Measurements from ENCODE around the gene TSPAN14.

TSPAN14 gene

GRCh38 chr10:80455461-80456349, 1.6 kb downstream of the TSPAN14 start:
- Histone ChIP-seq H3F3A (ENCODE audit: insufficient read depth, low read length) (peaks cover 11% of the 10 kb centered on the region), H3K4me1 (ENCODE audit: low read length) (peaks cover 13% of the 10 kb centered on the region), H4K20me1 (ENCODE audit: insufficient read depth, low read length) (no peaks in the 10 kb centered on the region)

GRCh38 chr10:80457554-80458262, 3.6 kb downstream of the TSPAN14 start:
- peaks cover 50% of the 10 kb centered on the region for H3K79me2 ChIP-seq (ENCODE audit: low read length)
- H3K9me2 ChIP-seq (replicated peaks; ENCODE audit: insufficient read depth, low read length): no peaks in the 10 kb centered on the region
- H3F3A ChIP-seq (ENCODE audit: insufficient read depth, low read length): peaks cover 11% of the 10 kb centered on the region
- H3K36me3 ChIP-seq (replicated peaks; ENCODE audit: insufficient read depth, low read length): no peaks in the 10 kb centered on the region
- no peaks in the 10 kb centered on the region for H4K20me1 ChIP-seq (ENCODE audit: insufficient read depth, low read length)
- H2AFZ ChIP-seq (ENCODE audit: low read length): no peak overlapping the region
- H3K4me3 ChIP-seq (ENCODE audit: low read length): no peak overlapping the region
- no peak overlapping the region for H3K27ac ChIP-seq (ENCODE audit: low read length)
- TF ChIP-seq EZH2 (optimal IDR thresholded peaks at IDR 0.05; ENCODE audit: low read depth, low read length) (no peak), CTCF (IDR thresholded peaks at IDR 0.05; ENCODE audit: low read length) (no peak), EZH2phosphoT487 (IDR thresholded peaks at IDR 0.05; ENCODE audit: low read length) (no peak)
- no peak overlapping the region for H3K4me2 ChIP-seq (ENCODE audit: low read depth, low read length)
- peaks cover 13% of the 10 kb centered on the region for H3K4me1 ChIP-seq (ENCODE audit: low read length)
- H3K27me3 ChIP-seq (replicated peaks; ENCODE audit: insufficient read depth, low read length): no peaks in the 10 kb centered on the region
- H3K9me3 ChIP-seq (replicated peaks; ENCODE audit: insufficient read depth, low read length): no peaks in the 10 kb centered on the region
- DNase-seq: no peak
- no peak overlapping the region for H3K9ac ChIP-seq (ENCODE audit: low read length)

More at GRCh38 chr10:80455461-80456349, 1.6 kb downstream of the TSPAN14 start:
- Histone ChIP-seq H3K27ac (ENCODE audit: low read length) (no peak overlapping the region), H2AFZ (ENCODE audit: low read length) (peak overlapping the region; percentile 89; the same call in 1 of the 2 replicates), H3K9me3 (replicated peaks; ENCODE audit: insufficient read depth, low read length) (no peaks in the 10 kb centered on the region), H3K36me3 (replicated peaks; ENCODE audit: insufficient read depth, low read length) (no peaks in the 10 kb centered on the region), H3K4me2 (ENCODE audit: low read depth, low read length) (peak overlapping the region; percentile 85), H3K4me3 (ENCODE audit: low read length) (peak overlapping the region; percentile 71), H3K79me2 (ENCODE audit: low read length) (peaks cover 38% of the 10 kb centered on the region), H3K9ac (ENCODE audit: low read length) (peak overlapping the region; percentile 75; the same call in 1 of the 2 replicates), H3K27me3 (replicated peaks; ENCODE audit: insufficient read depth, low read length) (no peaks in the 10 kb centered on the region), H3K9me2 (replicated peaks; ENCODE audit: insufficient read depth, low read length) (no peaks in the 10 kb centered on the region)
- no peak for DNase-seq
- TF ChIP-seq EZH2 (optimal IDR thresholded peaks at IDR 0.05; ENCODE audit: low read depth, low read length) (no peak), EZH2phosphoT487 (IDR thresholded peaks at IDR 0.05; ENCODE audit: low read length) (no peak), CTCF (IDR thresholded peaks at IDR 0.05; ENCODE audit: low read length) (no peak)

- Histone ChIP-seq H3K4me2 (ENCODE audit: low read depth, low read length) (no peak overlapping the region), H3K36me3 (replicated peaks; ENCODE audit: insufficient read depth, low read length) (no peaks in the 10 kb centered on the region), H3K27ac (ENCODE audit: low read length) (no peak overlapping the region), H3K79me2 (ENCODE audit: low read length) (peaks cover 52% of the 10 kb centered on the region), H3F3A (ENCODE audit: insufficient read depth, low read length) (peaks cover 7% of the 10 kb centered on the region), H3K4me3 (ENCODE audit: low read length) (no peak overlapping the region), H3K9me3 (replicated peaks; ENCODE audit: insufficient read depth, low read length) (no peaks in the 10 kb centered on the region), H3K9me2 (replicated peaks; ENCODE audit: insufficient read depth, low read length) (no peaks in the 10 kb centered on the region), H2AFZ (ENCODE audit: low read length) (no peak overlapping the region), H3K4me1 (ENCODE audit: low read length) (peaks cover 13% of the 10 kb centered on the region), H4K20me1 (ENCODE audit: insufficient read depth, low read length) (no peaks in the 10 kb centered on the region), H3K9ac (ENCODE audit: low read length) (no peak overlapping the region), H3K27me3 (replicated peaks; ENCODE audit: insufficient read depth, low read length) (no peaks in the 10 kb centered on the region)
- no peak for DNase-seq
- TF ChIP-seq CTCF (IDR thresholded peaks at IDR 0.05; ENCODE audit: low read length) (no peak), EZH2 (optimal IDR thresholded peaks at IDR 0.05; ENCODE audit: low read depth, low read length) (no peak), EZH2phosphoT487 (IDR thresholded peaks at IDR 0.05; ENCODE audit: low read length) (no peak)
Observed at GRCh38 chr10:80458263-80458625, 4.1 kb downstream of the TSPAN14 start.

Data from MM.1S (cell line).